Tongue (tissue), 3 donors: ENCODE results near the gene ANKRD26. TPM values are rescaled to one million over a fixed set of nuclear protein-coding genes. Genes with fewer than 3 reads are reported as not detected.

Experiments used
- DNase-seq: peaks from one replicate; pipeline ENCODE4 v3.0.0-alpha.2; 2015
- small RNA-seq: library from RNA; depleted of rRNA; stranded (forward); fragments of <200 nt; gene quantifications from one replicate; pipeline ENCODE3, GENCODE V24; 2014; ENCODE audit warnings: low replicate concordance
- total RNA-seq: library from RNA; depleted of rRNA; stranded (reverse); fragments of >200 nt; gene quantifications from one replicate; pipeline ENCODE4 v1.2.3, GENCODE V29; 2014

ANKRD26 gene
- total RNA-seq, 1 donor from 2014 or later = 23.8 TPM

GRCh38 chr10:27019827-27020226, 80.5 kb downstream of the ANKRD26 start:
- no peak for DNase-seq

- DNase-seq = no peak
Observed at GRCh38 chr10:26997610-26998009, 102.7 kb downstream of the ANKRD26 start.

- no peak for DNase-seq
Observed at GRCh38 chr10:26994743-26995142, 105.6 kb downstream of the ANKRD26 start.

GRCh38 chr10:26987851-26988250, 112.4 kb downstream of the ANKRD26 start:
- no peak for DNase-seq

GRCh38 chr10:26983156-26983555, 117.1 kb downstream of the ANKRD26 start:
- DNase-seq = no peak

- DNase-seq = no peak
Observed at GRCh38 chr10:26982058-26982457, 118.2 kb downstream of the ANKRD26 start.

- DNase-seq = no peak
Observed at GRCh38 chr10:26981232-26981824, 119.0 kb downstream of the ANKRD26 start.

GRCh38 chr10:26978519-26978918, 121.8 kb downstream of the ANKRD26 start:
- DNase-seq = no peak

GRCh38 chr10:26977635-26978034, 122.7 kb downstream of the ANKRD26 start:
- no peak for DNase-seq

- DNase-seq = no peak
Observed at GRCh38 chr10:26970667-26971066, 129.6 kb downstream of the ANKRD26 start.

- DNase-seq = no peak
Observed at GRCh38 chr10:26969145-26969926, 131.0 kb downstream of the ANKRD26 start.

- no peak for DNase-seq
Observed at GRCh38 chr10:26962835-26963234, 137.5 kb downstream of the ANKRD26 start.

- no peak for DNase-seq
Observed at GRCh38 chr10:26960308-26960707, 140.0 kb downstream of the ANKRD26 start.

GRCh38 chr10:26959841-26960240, 140.5 kb downstream of the ANKRD26 start:
- DNase-seq = no peak

Small RNA genes within 50 kb of the gene (small RNA-seq; reads per million reads assigned to genes)
- not detected for gene RNU6-490P

Other genes starting within 250 kb of the ANKRD26 start
- 44.1 TPM for gene ABI1, start 239.5 kb downstream of the ANKRD26 start, total RNA-seq
- gene YME1L1, start 53.9 kb upstream of the ANKRD26 start, total RNA-seq = 118 TPM
- 10.1 TPM for gene MASTL, start 54.9 kb upstream of the ANKRD26 start, total RNA-seq
- gene ACBD5, start 140.3 kb upstream of the ANKRD26 start, total RNA-seq = 42.0 TPM